Tibial nerve (tissue), 4 donors: Measurements from ENCODE around the gene AHSG. TPM values are rescaled to one million over a fixed set of nuclear protein-coding genes. Genes with fewer than 3 reads are reported as not detected.
"Not testable (repeated sequence)": the region's sequence is repeated elsewhere in the genome, so short reads cannot be mapped to it uniquely, and the experiment has no call there.

ENCODE experiments used
- DNase-seq, 2 donors: peaks; one replicate each; pipeline ENCODE4 v3.0.0-alpha.2; 2019; ENCODE audit warnings: low spot score in 2 of 2
- H3K27ac ChIP-seq, 4 donors: fragments of 200-600 bp; sonication (generic) in 3 of 4; one replicate each; pipeline ENCODE4 v1.5.1; 2017 to 2019; ENCODE audit warnings: mild to moderate bottlenecking in 1 of 4
- H3K27me3 ChIP-seq, 2 donors: fragments of 200-600 bp; sonication (generic) in 1 of 2; one replicate each; pipeline versions ENCODE4 v1.5.1 to v1.6.0; 2017 to 2019
- H3K36me3 ChIP-seq, 3 donors: fragments of 200-600 bp; sonication (generic); one replicate each; pipeline ENCODE4 v1.5.1; 2018 to 2019
- H3K4me1 ChIP-seq, 4 donors: fragments of 200-600 bp; sonication (generic) in 3 of 4; one replicate each; pipeline ENCODE4 v1.5.1; 2017 to 2019
- H3K4me3 ChIP-seq, 4 donors: fragments of 200-600 bp; sonication (generic) in 3 of 4; one replicate each; pipeline ENCODE4 v1.5.1; 2017 to 2019; ENCODE audit warnings: mild to moderate bottlenecking in 1 of 4, moderate library complexity in 1 of 4
- H3K9me3 ChIP-seq, 4 donors: fragments of 200-600 bp; sonication (generic) in 3 of 4; one replicate each; pipeline ENCODE4 v1.5.1; 2017 to 2019
- CTCF ChIP-seq, 5 experiments: fragments of 200-600 bp in 3 of 5; fragments of 450-650 bp in 2 of 5; sonication (generic) in 3 of 5; IDR thresholded peaks; one replicate each; pipeline ENCODE4 v1.5.1; 2016 to 2019; ENCODE audit warnings: antibody characterized with exemption in 5 of 5, mild to moderate bottlenecking in 3 of 5, moderate library complexity in 2 of 5
- EP300 ChIP-seq, 2 donors: sonication (generic); formaldehyde crosslinking; IDR thresholded peaks; one replicate each; pipeline ENCODE4 v1.6.1; 2017; ENCODE audit warnings: antibody characterized with exemption in 2 of 2, mild to moderate bottlenecking in 1 of 2
- POLR2A ChIP-seq, 2 donors: fragments of 450-650 bp; IDR thresholded peaks; one replicate each; pipeline ENCODE4 v1.6.1; 2017; ENCODE audit warnings: antibody characterized with exemption in 2 of 2, mild to moderate bottlenecking in 2 of 2, moderate library complexity in 2 of 2
- WGBS, 2 donors: methylation state at CpG; one replicate each; pipeline ENCODE4 v1.1.5; 2018; 5-methylcytosine and 5-hydroxymethylcytosine counted together
- total RNA-seq, 4 donors: library from RNA; depleted of rRNA; stranded (reverse); fragments of >200 nt; gene quantifications; one replicate each; pipeline ENCODE4 v1.1.0, GENCODE V29; 2016

The AHSG gene
- total RNA-seq, 4 donors from 2014 or later, result not detected

GRCh38 chr3:186630950-186631641 is 18.2 kb downstream of the AHSG start:
- WGBS, 2 donors, result 66 to 69% methylated on average over 6 of the region's 6 CpGs
- no peak for DNase-seq
- Histone ChIP-seq H3K27me3 (no peaks in the 10 kb centered on the region), H3K4me3 (no peak overlapping the region), H3K27ac (no peak overlapping the region), H3K9me3 (no peaks in the 10 kb centered on the region), H3K4me1 (no peaks in the 10 kb centered on the region), H3K36me3 (no peaks in the 10 kb centered on the region)
- TF ChIP-seq CTCF (IDR thresholded peaks at IDR 0.05) (no peak), POLR2A (IDR thresholded peaks at IDR 0.05) (no peak), EP300 (IDR thresholded peaks at IDR 0.05) (no peak)

GRCh38 chr3:186633481-186633880 is 20.6 kb downstream of the AHSG start:
- Histone ChIP-seq H3K4me3 (no peak overlapping the region), H3K9me3 (no peaks in the 10 kb centered on the region), H3K27ac (no peak overlapping the region), H3K4me1 (no peaks in the 10 kb centered on the region), H3K27me3 (peaks cover 0 to 3% of the 10 kb centered on the region in 2 donors), H3K36me3 (no peaks in the 10 kb centered on the region)
- no peak for TF ChIP-seq POLR2A (IDR thresholded peaks at IDR 0.05)
- no peak for TF ChIP-seq EP300 (IDR thresholded peaks at IDR 0.05)
- TF ChIP-seq CTCF (IDR thresholded peaks at IDR 0.05), result no peak
- no peak for DNase-seq

GRCh38 chr3:186634207-186634606 is 21.3 kb downstream of the AHSG start:
- H3K27me3 ChIP-seq, DNase-seq, H3K9me3 ChIP-seq, H3K27ac ChIP-seq, H3K4me3 ChIP-seq, H3K36me3 ChIP-seq, H3K4me1 ChIP-seq: not testable (repeated sequence)
- 78 to 80% methylated on average over 5 of the region's 5 CpGs for WGBS, 2 donors

GRCh38 chr3:186635532-186635931 is 22.7 kb downstream of the AHSG start:
- H3K9me3 ChIP-seq, result no peaks in the 10 kb centered on the region
- peaks cover 0 to 3% of the 10 kb centered on the region in 2 donors for H3K27me3 ChIP-seq
- DNase-seq, result no peak
- 84 to 86% methylated on average over 3 of the region's 3 CpGs for WGBS, 2 donors
- no peaks in the 10 kb centered on the region for H3K4me1 ChIP-seq
- no peaks in the 10 kb centered on the region for H3K36me3 ChIP-seq
- H3K27ac ChIP-seq, result no peak overlapping the region
- TF ChIP-seq CTCF (IDR thresholded peaks at IDR 0.05), result no peak
- no peak for TF ChIP-seq POLR2A (IDR thresholded peaks at IDR 0.05)
- no peak for TF ChIP-seq EP300 (IDR thresholded peaks at IDR 0.05)
- no peak overlapping the region for H3K4me3 ChIP-seq

- H3K36me3 ChIP-seq, result no peaks in the 10 kb centered on the region
- no peaks in the 10 kb centered on the region for H3K9me3 ChIP-seq
- no peak overlapping the region for H3K4me3 ChIP-seq
- no peak for DNase-seq
- H3K27me3 ChIP-seq, result peaks cover 0 to 3% of the 10 kb centered on the region in 2 donors
- no peaks in the 10 kb centered on the region for H3K4me1 ChIP-seq
- 55 to 70% methylated on average over 7 of the region's 7 CpGs for WGBS, 2 donors
- no peak overlapping the region for H3K27ac ChIP-seq
- no peak for TF ChIP-seq CTCF (IDR thresholded peaks at IDR 0.05)
- no peak for TF ChIP-seq POLR2A (IDR thresholded peaks at IDR 0.05)
- no peak for TF ChIP-seq EP300 (IDR thresholded peaks at IDR 0.05)
Observed at GRCh38 chr3:186636536-186636935, 23.7 kb downstream of the AHSG start.

- 70 to 76% methylated on average over 3 of the region's 3 CpGs for WGBS, 2 donors
Observed at GRCh38 chr3:186637686-186638085, 24.8 kb downstream of the AHSG start.

More at GRCh38 chr3:186637686-186638085, 24.8 kb downstream of the AHSG start:
- Histone ChIP-seq H3K27ac (no peak overlapping the region), H3K4me1 (no peaks in the 10 kb centered on the region), H3K27me3 (peaks cover 0 to 3% of the 10 kb centered on the region in 2 donors), H3K36me3 (no peaks in the 10 kb centered on the region), H3K9me3 (no peaks in the 10 kb centered on the region), H3K4me3 (no peak overlapping the region)
- DNase-seq, result no peak
- TF ChIP-seq POLR2A (IDR thresholded peaks at IDR 0.05) (no peak), CTCF (IDR thresholded peaks at IDR 0.05) (no peak), EP300 (IDR thresholded peaks at IDR 0.05) (no peak)
